GM10266 (cell line): ENCODE data around the gene CRLF1.

Experiments used
- DNase-seq: peaks from one replicate; pipeline ENCODE4 v3.0.0; 2012; ENCODE audit errors: extremely low spot score
- CTCF ChIP-seq: IDR thresholded peaks from 2 replicates; pipeline ENCODE4 v1.5.1; 2012; ENCODE audit warnings: mild to moderate bottlenecking, low read depth; ENCODE audit not compliant: control insufficient read depth, insufficient read depth; ENCODE audit errors: missing control alignments

CRLF1 gene

GRCh38 chr19:18558202-18558555 lies 48.4 kb downstream of the CRLF1 start:
- TF ChIP-seq CTCF: no peak
- no peak for DNase-seq

- TF ChIP-seq CTCF: no peak
- DNase-seq: peak; percentile 99
Measured at GRCh38 chr19:18557411-18558201, 49.0 kb downstream of the CRLF1 start, which contains the start of gene KXD1. Gene KXD1, plus strand, starts transcription at chr19:18557870. Its CDS starts 4,187 bp downstream, at chr19:18562057.

- TF ChIP-seq CTCF: no peak
- no peak for DNase-seq
Measured at GRCh38 chr19:18551631-18552030, 55.0 kb downstream of the CRLF1 start.

GRCh38 chr19:18543814-18544475 lies 62.7 kb downstream of the CRLF1 start:
- peak; percentile 91 for DNase-seq
- TF ChIP-seq CTCF: peak; percentile 69
